SH-SY5Y (cell line): ENCODE results near the gene MUL1.

Experiments used
- GATA2 ChIP-seq: IDR thresholded peaks from 2 replicates; pipeline ENCODE4 v1.6.1; 2011; ENCODE audit warnings: mild to moderate bottlenecking, low read depth, low read length
- GATA3 ChIP-seq: IDR thresholded peaks from 2 replicates; pipeline ENCODE4 v1.6.1; 2011; ENCODE audit warnings: low read depth, mild to moderate bottlenecking, low read length, moderate library complexity

DNA sequence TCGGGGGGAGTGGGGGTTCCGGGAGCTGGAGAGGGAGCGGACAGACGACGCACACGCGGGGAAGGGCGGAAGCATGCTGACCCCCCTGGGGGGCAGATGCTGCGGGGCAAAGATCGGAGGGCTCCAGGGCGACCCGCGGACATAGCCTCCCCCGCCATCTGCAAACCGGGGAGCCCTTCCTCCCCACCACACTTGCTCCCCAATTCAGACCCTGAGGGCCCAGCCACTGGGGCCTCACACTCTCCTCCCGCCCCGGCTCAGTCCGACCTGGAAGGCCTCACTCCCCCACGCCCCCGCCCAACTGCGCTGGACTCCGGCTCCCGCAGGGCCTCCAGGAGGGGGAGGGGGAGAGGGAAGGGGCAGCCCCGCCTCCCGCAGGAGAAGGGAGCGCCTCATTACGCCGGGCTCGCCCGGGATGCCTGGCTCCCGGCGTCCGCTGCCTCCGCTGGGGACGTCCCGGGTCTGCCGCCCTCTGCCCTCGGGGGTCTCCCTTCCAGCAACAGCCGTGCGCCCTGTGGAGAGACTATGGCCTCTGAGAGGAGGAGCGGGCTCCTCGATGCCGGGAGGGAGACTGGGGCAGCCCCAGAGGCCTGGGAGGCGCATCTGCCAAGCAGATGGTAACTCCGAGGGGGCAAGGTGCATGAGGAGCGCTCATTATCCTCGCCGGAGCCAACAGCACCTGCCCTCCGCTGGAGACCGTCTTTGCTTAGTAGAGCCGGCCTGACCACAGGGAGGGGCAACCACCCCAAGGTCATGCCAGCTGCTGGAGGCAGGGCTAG, 21.3 kb downstream of the MUL1 start:
- TF ChIP-seq GATA2 (no peak), GATA3 (no peak)
